Liver (tissue), 9 donors: Measurements from ENCODE around the gene KRTAP10-3. TPM values are rescaled to one million over a fixed set of nuclear protein-coding genes. Genes with fewer than 3 reads are reported as not detected.
A peak's percentile ranks its signal among the peaks of the same experiment; 100 is the strongest.

Experiments used
- DNase-seq: peaks from one replicate; pipeline ENCODE4 v3.0.0-alpha.2; 2017; ENCODE audit warnings: low spot score
- H3K27ac ChIP-seq, 2 donors: one replicate each; pipeline ENCODE4 v1.7.0; 2013; ENCODE audit warnings: inconsistent platforms in 2 of 2, low read length in 2 of 2, control low read depth in 1 of 2, low read depth in 1 of 2, mild to moderate bottlenecking in 1 of 2
- H3K27me3 ChIP-seq, 4 donors: one replicate each; pipeline versions ENCODE4 v1.6.1 to v1.7.0; 2013; ENCODE audit warnings: low read length in 3 of 4, inconsistent platforms in 1 of 4, mild to moderate bottlenecking in 1 of 4, moderate library complexity in 1 of 4; ENCODE audit not compliant: control insufficient read depth in 4 of 4, insufficient read depth in 4 of 4
- H3K36me3 ChIP-seq, 4 donors: one replicate each; pipeline versions ENCODE4 v1.6.1 to v1.7.0; 2013; ENCODE audit warnings: low read length in 3 of 4, mild to moderate bottlenecking in 3 of 4, low read depth in 1 of 4, moderate library complexity in 1 of 4; ENCODE audit not compliant: control insufficient read depth in 4 of 4, insufficient read depth in 3 of 4
- H3K4me1 ChIP-seq, 4 donors: one replicate each; pipeline versions ENCODE4 v1.6.1 to v1.7.0; 2013; ENCODE audit warnings: low read length in 3 of 4, mild to moderate bottlenecking in 3 of 4, moderate library complexity in 1 of 4; ENCODE audit not compliant: control insufficient read depth in 4 of 4, insufficient read depth in 4 of 4
- H3K4me3 ChIP-seq, 3 donors: one replicate each; pipeline versions ENCODE4 v1.6.1 to v1.7.0; 2013; ENCODE audit warnings: low read length in 3 of 3, control low read depth in 1 of 3, low read depth in 1 of 3, mild to moderate bottlenecking in 1 of 3
- H3K9ac ChIP-seq, 2 donors: one replicate each; pipeline ENCODE4 v1.7.0; 2013; ENCODE audit warnings: low read length in 2 of 2, mild to moderate bottlenecking in 2 of 2, moderate library complexity in 2 of 2, control low read depth in 1 of 2, low read depth in 1 of 2
- H3K9me3 ChIP-seq, 4 donors: one replicate each; pipeline versions ENCODE4 v1.6.1 to v1.7.0; 2013; ENCODE audit warnings: low read length in 3 of 4; ENCODE audit not compliant: control insufficient read depth in 4 of 4
- ATF3 ChIP-seq: IDR thresholded peaks from 2 replicates; pipeline ENCODE4 v1.6.1; 2016; ENCODE audit warnings: antibody characterized with exemption
- CTCF ChIP-seq: fragments of 150-350 bp; IDR thresholded peaks from 2 replicates; pipeline ENCODE4 v1.5.1; 2017; ENCODE audit warnings: improper control_type of control experiment, low read depth, low read length; ENCODE audit not compliant: missing input control
- EGR1 ChIP-seq, 2 donors: IDR thresholded peaks; 2 replicates each; pipeline ENCODE4 v1.6.1; 2016 to 2018; ENCODE audit warnings: antibody characterized with exemption in 2 of 2, low read depth in 2 of 2
- FOXA1 ChIP-seq: IDR thresholded peaks from 2 replicates; pipeline ENCODE4 v1.6.1; 2016; ENCODE audit warnings: antibody characterized with exemption
- GABPA ChIP-seq, 2 donors: IDR thresholded peaks in 1 of 2; conservative IDR thresholded peaks in 1 of 2; 2 replicates each; pipeline ENCODE4 v1.6.1; 2016; ENCODE audit warnings: antibody characterized with exemption in 2 of 2, mild to moderate bottlenecking in 1 of 2, moderate library complexity in 1 of 2
- HNF4A ChIP-seq, 2 donors: conservative IDR thresholded peaks; 2 replicates each; pipeline ENCODE4 v1.6.1; 2016; ENCODE audit warnings: antibody characterized with exemption in 2 of 2, mild to moderate bottlenecking in 2 of 2
- HNF4G ChIP-seq: IDR thresholded peaks from 2 replicates; pipeline ENCODE4 v1.6.1; 2016; ENCODE audit warnings: antibody characterized with exemption
- JUND ChIP-seq, 2 donors: IDR thresholded peaks; 2 replicates each; pipeline ENCODE4 v1.6.1; 2016; ENCODE audit warnings: antibody characterized with exemption in 2 of 2
- MAX ChIP-seq: IDR thresholded peaks from 2 replicates; pipeline ENCODE4 v1.6.1; 2016; ENCODE audit warnings: antibody characterized with exemption
- RAD21 ChIP-seq, 2 donors: IDR thresholded peaks; 2 replicates each; pipeline ENCODE4 v1.6.1; 2016; ENCODE audit warnings: antibody characterized with exemption in 2 of 2, mild to moderate bottlenecking in 2 of 2
- RXRA ChIP-seq, 2 donors: IDR thresholded peaks; 2 replicates each; pipeline ENCODE4 v1.6.1; 2017 to 2018; ENCODE audit warnings: antibody characterized with exemption in 2 of 2, mild to moderate bottlenecking in 1 of 2
- TAF1 ChIP-seq: conservative IDR thresholded peaks from 2 replicates; pipeline ENCODE4 v1.6.1; 2016; ENCODE audit warnings: antibody characterized with exemption, mild to moderate bottlenecking
- YY1 ChIP-seq: IDR thresholded peaks from 2 replicates; pipeline ENCODE4 v1.6.1; 2016; ENCODE audit warnings: antibody characterized with exemption, mild to moderate bottlenecking
- ZBTB33 ChIP-seq: IDR thresholded peaks from 2 replicates; pipeline ENCODE4 v1.6.1; 2016; ENCODE audit warnings: antibody characterized with exemption
- WGBS: extraction: QIAGEN DNeasy Blood & Tissue Kit; methylation state at CpG from one replicate; pipeline ENCODE4 v1.1.7; 2013; 5-methylcytosine and 5-hydroxymethylcytosine counted together
- polyA plus RNA-seq, 2 donors: library from polyadenylated mRNA; stranded (reverse) in 1 of 2; unstranded in 1 of 2; fragments of 200-250 nt in 1 of 2; fragments of >200 nt in 1 of 2; fragmentation: Nextera tagmentation in 1 of 2; extraction: Ambion mirVana in 1 of 2; gene quantifications; one replicate each; pipeline versions ENCODE4 v1.2.1 to v1.2.3, GENCODE V29; 2013 to 2015
- total RNA-seq, 2 donors: library from RNA; depleted of rRNA; stranded (reverse); fragments of >200 nt; gene quantifications; one replicate each; pipeline ENCODE4 v1.2.3, GENCODE V29; 2014
- donor health status: healthy.
- donor health status: healthy.
- donor health status: healthy.
- donor health status: healthy.
- donor health status: healthy.

Gene KRTAP10-3
- total and polyA plus RNA-seq, 4 donors: not detected

DNA sequence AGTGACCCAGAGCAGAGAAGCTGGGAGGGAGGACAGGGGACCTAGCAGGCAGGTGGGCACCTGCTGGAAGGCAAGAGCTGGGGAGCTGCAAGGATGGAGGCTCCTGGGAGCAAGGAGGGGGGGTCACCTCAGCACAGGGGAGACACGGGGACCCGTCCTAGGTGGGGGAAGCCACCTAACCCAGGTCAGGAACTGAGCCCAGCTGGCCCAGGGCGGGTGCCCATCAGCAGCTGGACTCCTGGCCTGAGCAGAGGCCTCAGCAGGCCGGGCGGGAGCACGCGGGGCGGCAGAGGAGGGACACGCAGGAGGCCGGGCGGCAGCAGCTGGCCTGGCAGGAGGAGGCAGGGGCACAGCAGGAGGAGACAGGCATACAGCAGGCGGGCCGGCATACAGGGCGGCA lies 19.5 kb downstream of the KRTAP10-3 start:
- DNase-seq: peak; percentile 13
- Histone ChIP-seq H3K4me3 (no peak overlapping the region), H3K9ac (no peak overlapping the region), H3K9me3 (no peaks in the 10 kb centered on the region), H3K36me3 (no peaks in the 10 kb centered on the region), H3K27ac (no peak overlapping the region), H3K4me1 (no peaks in the 10 kb centered on the region), H3K27me3 (no peaks in the 10 kb centered on the region)
- WGBS: 73% methylated on average over 14 of the region's 14 CpGs
- no peak for TF ChIP-seq HNF4A (conservative IDR thresholded peaks at IDR 0.05)
- no peak for TF ChIP-seq ATF3
- TF ChIP-seq TAF1: no peak
- TF ChIP-seq ZBTB33: no peak
- TF ChIP-seq EGR1 (IDR thresholded peaks at IDR 0.05; ENCODE audit: low read depth in 2 of 2): no peak

GRCh38 chr21:44537930-44538911 lies 20.4 kb downstream of the KRTAP10-3 start:
- no peak for TF ChIP-seq HNF4G
- TF ChIP-seq HNF4A (conservative IDR thresholded peaks at IDR 0.05): no peak
- no peak for TF ChIP-seq TAF1
- TF ChIP-seq JUND (IDR thresholded peaks at IDR 0.05): no peak
- no peak for TF ChIP-seq ZBTB33
- TF ChIP-seq RAD21 (IDR thresholded peaks at IDR 0.05): no peak
- TF ChIP-seq FOXA1: no peak
- TF ChIP-seq MAX: no peak
- H3K9me3 ChIP-seq: no peaks in the 10 kb centered on the region

DNA sequence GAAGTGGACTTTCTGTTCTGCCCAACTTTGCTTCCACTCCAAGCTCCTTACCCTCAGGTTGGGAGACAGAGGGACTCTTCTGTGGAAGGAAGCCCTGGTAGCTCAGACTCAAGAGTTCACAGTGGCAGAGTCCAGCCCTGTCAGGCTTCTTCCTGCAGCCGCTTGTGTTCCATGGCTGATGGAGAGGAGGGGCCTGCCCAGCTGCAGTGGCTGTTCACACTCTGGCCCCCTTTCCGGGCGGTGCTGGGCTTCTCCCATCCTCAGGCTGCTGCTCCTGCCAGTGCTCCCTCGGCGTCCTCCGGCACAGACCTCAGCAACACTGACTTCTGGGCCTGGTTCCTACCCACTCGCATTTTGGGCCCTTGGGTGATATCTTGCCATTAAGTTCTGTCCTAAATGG lies 22.6 kb downstream of the KRTAP10-3 start:
- Histone ChIP-seq H3K27me3 (no peaks in the 10 kb centered on the region), H3K4me1 (no peaks in the 10 kb centered on the region), H3K27ac (no peak overlapping the region), H3K4me3 (no peak overlapping the region), H3K9me3 (no peaks in the 10 kb centered on the region), H3K9ac (no peak overlapping the region), H3K36me3 (no peaks in the 10 kb centered on the region)
- 73% methylated on average over 7 of the region's 7 CpGs for WGBS
- TF ChIP-seq ATF3: no peak
- TF ChIP-seq CTCF: no peak
- TF ChIP-seq GABPA (IDR thresholded peaks at IDR 0.05 in 1 of 2, conservative IDR thresholded peaks at IDR 0.05 in 1 of 2): no peak
- no peak for TF ChIP-seq MAX
- no peak for TF ChIP-seq ZBTB33
- TF ChIP-seq EGR1 (IDR thresholded peaks at IDR 0.05; ENCODE audit: low read depth in 2 of 2): no peak
- no peak for TF ChIP-seq RXRA (IDR thresholded peaks at IDR 0.05)
- TF ChIP-seq YY1: no peak
- TF ChIP-seq HNF4G: no peak
- DNase-seq: no peak

More at GRCh38 chr21:44537930-44538911, 20.4 kb downstream of the KRTAP10-3 start:
- Histone ChIP-seq H3K4me1 (no peaks in the 10 kb centered on the region), H3K36me3 (no peaks in the 10 kb centered on the region), H3K27ac (no peak overlapping the region), H3K9ac (no peak overlapping the region), H3K27me3 (no peaks in the 10 kb centered on the region), H3K4me3 (no peak overlapping the region)
- no peak for DNase-seq
- WGBS: 95% methylated on average over 33 of the region's 33 CpGs
